ENCODE data around the gene TRPM2.
"Not testable (repeated sequence)": the region's sequence is repeated elsewhere in the genome, so short reads cannot be mapped to it uniquely, and the experiment has no call there.

The TRPM2 gene

GRCh38 chr21:44357064-44357837 lies 3.8 kb downstream of the TRPM2 start:
- TF ChIP-seq CTCF (IDR thresholded peaks at IDR 0.05; ENCODE audit: extremely low read depth, missing control alignments), result no peak
- DNase-seq (ENCODE audit: low spot score), result no peak

- no peak for DNase-seq (ENCODE audit: low spot score)
- TF ChIP-seq CTCF (IDR thresholded peaks at IDR 0.05; ENCODE audit: extremely low read depth, missing control alignments), result no peak
These were observed 6.0 kb downstream of the TRPM2 start for GRCh38 chr21:44359396-44359795.

- no peak for DNase-seq (ENCODE audit: low spot score)
- TF ChIP-seq CTCF (IDR thresholded peaks at IDR 0.05; ENCODE audit: extremely low read depth, missing control alignments), result no peak
These were observed 6.7 kb downstream of the TRPM2 start for GRCh38 chr21:44360159-44360558.

- not testable (repeated sequence) for DNase-seq (ENCODE audit: low spot score)
These were observed 8.5 kb downstream of the TRPM2 start for GRCh38 chr21:44361903-44362302.

- no peak for TF ChIP-seq CTCF (IDR thresholded peaks at IDR 0.05; ENCODE audit: extremely low read depth, missing control alignments)
These were observed 9.9 kb downstream of the TRPM2 start for GRCh38 chr21:44363278-44363677.

DNA sequence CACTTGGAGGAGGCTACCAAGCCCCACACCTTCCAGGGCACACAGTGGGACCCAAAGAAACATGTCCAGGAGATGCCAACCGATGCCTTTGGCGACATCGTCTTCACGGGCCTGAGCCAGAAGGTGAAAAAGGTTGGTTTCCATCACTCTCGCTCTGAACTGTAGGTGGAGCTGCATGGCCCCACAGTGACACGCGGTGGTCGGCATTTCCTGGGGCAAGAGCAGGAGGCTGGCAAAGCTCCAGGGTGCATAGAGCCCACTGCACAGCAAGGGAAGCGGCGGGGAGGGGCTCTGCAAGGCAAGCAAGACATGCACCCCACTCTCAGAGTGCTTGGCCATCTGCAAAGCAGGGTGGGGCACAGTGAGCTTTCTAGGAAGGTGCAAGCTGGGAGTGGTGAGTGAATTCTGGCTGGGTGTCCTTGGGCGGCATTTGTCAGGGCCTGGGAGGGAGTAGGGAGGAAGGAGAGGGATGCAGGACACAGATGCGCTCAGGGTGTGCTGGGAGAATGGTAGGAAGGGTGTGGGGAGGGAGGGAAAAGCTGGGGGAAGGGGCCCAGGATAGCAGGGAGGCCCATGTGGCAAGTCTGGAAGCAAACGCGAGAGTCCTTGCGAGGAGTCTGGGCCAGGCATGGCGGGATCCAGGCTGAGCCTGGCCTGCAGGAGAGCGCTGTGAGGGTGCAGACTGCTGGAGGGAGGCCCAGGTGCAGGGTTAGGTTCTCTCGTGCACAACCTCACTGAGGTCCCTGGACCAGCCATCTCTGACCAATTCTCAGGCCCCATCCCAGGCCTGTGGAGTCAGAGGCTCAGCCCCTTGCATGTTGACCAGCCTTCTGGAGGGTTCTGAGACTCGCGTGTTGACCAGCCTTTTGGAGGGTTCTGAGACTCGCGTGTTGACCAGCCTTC lies 11.0 kb downstream of the TRPM2 start:
- no peak for DNase-seq (ENCODE audit: low spot score)
- TF ChIP-seq CTCF (IDR thresholded peaks at IDR 0.05; ENCODE audit: extremely low read depth, missing control alignments), result no peak

More at GRCh38 chr21:44363278-44363677, 9.9 kb downstream of the TRPM2 start:
- no peak for DNase-seq (ENCODE audit: low spot score)

GRCh38 chr21:44365251-44365966 lies 12.0 kb downstream of the TRPM2 start:
- no peak for DNase-seq (ENCODE audit: low spot score)
- TF ChIP-seq CTCF (IDR thresholded peaks at IDR 0.05; ENCODE audit: extremely low read depth, missing control alignments), result no peak
